WTC11 (cell line): ENCODE data around the gene FARSA. TPM values are rescaled to one million over a fixed set of nuclear protein-coding genes. Genes with fewer than 3 reads are reported as not detected.
A peak's percentile ranks its signal among the peaks of the same experiment; 100 is the strongest.

ENCODE experiments used
- ATAC-seq: fragments of 200-7000 bp; cut with Tn5 transposase; 2 replicates; pipeline ENCODE4 v1.10.0; 2021; ENCODE audit warnings: mild to moderate bottlenecking, moderate library complexity
- CTCF ChIA-PET: fragments of 300-600 bp; sonication (Branson Sonifier 250); formaldehyde crosslinking; loops from one replicate; lab custom pipeline; 2021; ENCODE audit warnings: antibody characterized with exemption; lab: Charles Lee
- POLR2A ChIA-PET: fragments of 350-600 bp; sonication (Branson Sonifier 250); formaldehyde crosslinking; loops from one replicate; lab custom pipeline; 2021; ENCODE audit warnings: antibody characterized with exemption; lab: Charles Lee
- DNase-seq: peaks from one replicate; pipeline ENCODE4 v3.0.0; 2021; ENCODE audit warnings: low spot score
- H3K27ac Mint-ChIP-seq: 2 replicates; pipeline ENCODE4 v1.8.0; 2021; ENCODE audit warnings: mixed read lengths
- H3K27me3 Mint-ChIP-seq: 2 replicates; pipeline ENCODE4 v1.8.0; 2021; ENCODE audit warnings: low read depth, mild to moderate bottlenecking, moderate library complexity, mixed read lengths
- H3K36me3 Mint-ChIP-seq: 2 replicates; pipeline ENCODE4 v1.8.0; 2021; ENCODE audit warnings: mixed read lengths
- H3K4me1 Mint-ChIP-seq: 2 replicates; pipeline ENCODE4 v1.8.0; 2022; ENCODE audit warnings: mixed read lengths
- H3K4me3 Mint-ChIP-seq: 2 replicates; pipeline ENCODE4 v1.8.0; 2021; ENCODE audit warnings: mild to moderate bottlenecking, moderate library complexity, mixed read lengths
- H3K9me3 Mint-ChIP-seq: 2 replicates; pipeline ENCODE4 v1.8.0; 2021; ENCODE audit warnings: mixed read lengths
- GABPB1 ChIP-seq: sonication (generic); formaldehyde crosslinking; IDR thresholded peaks from 2 replicates; pipeline ENCODE4 v1.8.1; 2023; ENCODE audit warnings: mild to moderate bottlenecking, missing genetic modification reagents
- GRHL2 ChIP-seq: fragments of 250-450 bp; sonication (Bioruptor Pico); IDR thresholded peaks from 2 replicates; pipeline ENCODE4 v1.8.0; 2022; ENCODE audit warnings: mild to moderate bottlenecking, moderate library complexity; ENCODE audit not compliant: insufficient replicate concordance, severe bottlenecking
- HMGA2 ChIP-seq: fragments of 250-450 bp; sonication (Bioruptor Pico); IDR thresholded peaks from 2 replicates; pipeline ENCODE4 v1.4.0; 2021; ENCODE audit warnings: mild to moderate bottlenecking, moderate library complexity
- NFE2L1 ChIP-seq: sonication (generic); formaldehyde crosslinking; IDR thresholded peaks from 2 replicates; pipeline ENCODE4 v1.8.1; 2023; ENCODE audit warnings: missing genetic modification reagents
- SMAD3 ChIP-seq: sonication (generic); formaldehyde crosslinking; IDR thresholded peaks from 2 replicates; pipeline ENCODE4 v1.8.0; 2022; ENCODE audit warnings: missing genetic modification reagents, mild to moderate bottlenecking, borderline replicate concordance
- ZNF219 ChIP-seq: sonication (generic); formaldehyde crosslinking; IDR thresholded peaks from 2 replicates; pipeline ENCODE4 v1.8.0; 2023; ENCODE audit warnings: missing genetic modification reagents, mild to moderate bottlenecking, borderline replicate concordance
- ZNF671 ChIP-seq: fragments of 250-450 bp; sonication (Bioruptor Pico); IDR thresholded peaks from 2 replicates; pipeline ENCODE4 v1.8.0; 2021; ENCODE audit warnings: mild to moderate bottlenecking
- total RNA-seq: library from RNA; stranded (reverse); gene quantifications from 3 replicates; pipeline ENCODE4 v1.2.3, GENCODE V29; 2021
- TF ChIP-seq, protein P1 (sequence below): fragments of 250-450 bp; sonication (Bioruptor Pico); IDR thresholded peaks from 2 replicates; pipeline ENCODE4 v1.9.0; 2021; ENCODE audit warnings: mild to moderate bottlenecking
- TF ChIP-seq, protein P2 (sequence below): fragments of 250-450 bp; sonication (Bioruptor Pico); IDR thresholded peaks from 2 replicates; pipeline ENCODE4 v1.9.0; 2021; ENCODE audit warnings: mild to moderate bottlenecking, borderline replicate concordance
- TF ChIP-seq, protein P3 (sequence below): sonication (generic); formaldehyde crosslinking; IDR thresholded peaks from 2 replicates; pipeline ENCODE4 v1.8.1; 2022; ENCODE audit warnings: low read depth, mild to moderate bottlenecking, moderate library complexity, missing genetic modification reagents, borderline replicate concordance
- TF ChIP-seq, protein P4 (sequence below): sonication (generic); formaldehyde crosslinking; IDR thresholded peaks from 2 replicates; pipeline ENCODE4 v1.8.0; 2022; ENCODE audit warnings: mild to moderate bottlenecking, missing genetic modification reagents

The FARSA gene
- total RNA-seq, 1 experiment from 2014 or later = 108 TPM

DNA sequence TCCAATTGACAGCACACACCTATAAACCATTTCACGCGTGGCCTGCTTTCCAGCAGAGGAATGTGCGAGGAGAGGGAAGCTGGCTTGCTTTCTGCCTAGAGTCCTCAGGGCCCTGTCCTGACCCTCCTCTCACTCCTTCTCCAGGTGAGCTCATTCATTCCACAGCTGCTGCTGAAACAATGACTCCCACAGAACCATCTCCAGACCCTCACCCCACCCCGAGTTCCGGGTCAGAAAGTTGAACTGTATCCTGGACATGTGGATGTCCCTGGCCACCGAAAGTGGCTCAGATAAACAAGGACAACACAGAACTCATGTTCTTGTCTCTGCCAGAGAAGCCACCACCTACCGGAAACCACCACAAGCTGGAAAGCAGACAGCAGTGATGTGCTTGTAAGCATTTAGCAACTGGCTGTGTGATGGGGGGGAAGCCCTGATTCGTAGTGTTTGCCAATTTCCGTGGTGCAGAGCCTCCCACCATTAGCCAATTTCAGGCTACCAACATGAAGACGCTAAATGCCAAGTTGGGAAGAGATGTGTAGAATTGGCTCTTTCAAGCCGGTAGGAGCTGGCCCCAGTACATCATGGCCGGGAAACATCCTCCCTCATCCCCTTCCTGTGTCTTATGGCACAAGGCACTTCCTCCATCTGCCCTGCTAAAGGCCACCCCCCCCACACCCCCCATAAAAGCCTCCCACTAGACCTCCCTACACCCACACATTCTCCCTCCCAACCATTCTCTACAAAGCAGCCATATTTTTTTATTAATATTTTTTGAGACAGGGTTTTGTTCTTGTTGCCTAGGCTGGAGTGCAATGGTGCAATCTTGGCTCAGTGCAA lies 19.4 kb downstream of the FARSA start (continued):
- TF ChIP-seq, protein P1, sequence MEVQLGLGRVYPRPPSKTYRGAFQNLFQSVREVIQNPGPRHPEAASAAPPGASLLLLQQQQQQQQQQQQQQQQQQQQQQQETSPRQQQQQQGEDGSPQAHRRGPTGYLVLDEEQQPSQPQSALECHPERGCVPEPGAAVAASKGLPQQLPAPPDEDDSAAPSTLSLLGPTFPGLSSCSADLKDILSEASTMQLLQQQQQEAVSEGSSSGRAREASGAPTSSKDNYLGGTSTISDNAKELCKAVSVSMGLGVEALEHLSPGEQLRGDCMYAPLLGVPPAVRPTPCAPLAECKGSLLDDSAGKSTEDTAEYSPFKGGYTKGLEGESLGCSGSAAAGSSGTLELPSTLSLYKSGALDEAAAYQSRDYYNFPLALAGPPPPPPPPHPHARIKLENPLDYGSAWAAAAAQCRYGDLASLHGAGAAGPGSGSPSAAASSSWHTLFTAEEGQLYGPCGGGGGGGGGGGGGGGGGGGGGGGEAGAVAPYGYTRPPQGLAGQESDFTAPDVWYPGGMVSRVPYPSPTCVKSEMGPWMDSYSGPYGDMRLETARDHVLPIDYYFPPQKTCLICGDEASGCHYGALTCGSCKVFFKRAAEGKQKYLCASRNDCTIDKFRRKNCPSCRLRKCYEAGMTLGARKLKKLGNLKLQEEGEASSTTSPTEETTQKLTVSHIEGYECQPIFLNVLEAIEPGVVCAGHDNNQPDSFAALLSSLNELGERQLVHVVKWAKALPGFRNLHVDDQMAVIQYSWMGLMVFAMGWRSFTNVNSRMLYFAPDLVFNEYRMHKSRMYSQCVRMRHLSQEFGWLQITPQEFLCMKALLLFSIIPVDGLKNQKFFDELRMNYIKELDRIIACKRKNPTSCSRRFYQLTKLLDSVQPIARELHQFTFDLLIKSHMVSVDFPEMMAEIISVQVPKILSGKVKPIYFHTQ (CRISPR knock-in tag) = no peak
- TF ChIP-seq HMGA2 (CRISPR knock-in tag) (no peak), ZNF219 (no peak), ZNF671 (no peak)
- TF ChIP-seq, protein P2, sequence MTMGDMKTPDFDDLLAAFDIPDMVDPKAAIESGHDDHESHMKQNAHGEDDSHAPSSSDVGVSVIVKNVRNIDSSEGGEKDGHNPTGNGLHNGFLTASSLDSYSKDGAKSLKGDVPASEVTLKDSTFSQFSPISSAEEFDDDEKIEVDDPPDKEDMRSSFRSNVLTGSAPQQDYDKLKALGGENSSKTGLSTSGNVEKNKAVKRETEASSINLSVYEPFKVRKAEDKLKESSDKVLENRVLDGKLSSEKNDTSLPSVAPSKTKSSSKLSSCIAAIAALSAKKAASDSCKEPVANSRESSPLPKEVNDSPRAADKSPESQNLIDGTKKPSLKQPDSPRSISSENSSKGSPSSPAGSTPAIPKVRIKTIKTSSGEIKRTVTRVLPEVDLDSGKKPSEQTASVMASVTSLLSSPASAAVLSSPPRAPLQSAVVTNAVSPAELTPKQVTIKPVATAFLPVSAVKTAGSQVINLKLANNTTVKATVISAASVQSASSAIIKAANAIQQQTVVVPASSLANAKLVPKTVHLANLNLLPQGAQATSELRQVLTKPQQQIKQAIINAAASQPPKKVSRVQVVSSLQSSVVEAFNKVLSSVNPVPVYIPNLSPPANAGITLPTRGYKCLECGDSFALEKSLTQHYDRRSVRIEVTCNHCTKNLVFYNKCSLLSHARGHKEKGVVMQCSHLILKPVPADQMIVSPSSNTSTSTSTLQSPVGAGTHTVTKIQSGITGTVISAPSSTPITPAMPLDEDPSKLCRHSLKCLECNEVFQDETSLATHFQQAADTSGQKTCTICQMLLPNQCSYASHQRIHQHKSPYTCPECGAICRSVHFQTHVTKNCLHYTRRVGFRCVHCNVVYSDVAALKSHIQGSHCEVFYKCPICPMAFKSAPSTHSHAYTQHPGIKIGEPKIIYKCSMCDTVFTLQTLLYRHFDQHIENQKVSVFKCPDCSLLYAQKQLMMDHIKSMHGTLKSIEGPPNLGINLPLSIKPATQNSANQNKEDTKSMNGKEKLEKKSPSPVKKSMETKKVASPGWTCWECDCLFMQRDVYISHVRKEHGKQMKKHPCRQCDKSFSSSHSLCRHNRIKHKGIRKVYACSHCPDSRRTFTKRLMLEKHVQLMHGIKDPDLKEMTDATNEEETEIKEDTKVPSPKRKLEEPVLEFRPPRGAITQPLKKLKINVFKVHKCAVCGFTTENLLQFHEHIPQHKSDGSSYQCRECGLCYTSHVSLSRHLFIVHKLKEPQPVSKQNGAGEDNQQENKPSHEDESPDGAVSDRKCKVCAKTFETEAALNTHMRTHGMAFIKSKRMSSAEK = no peak

DNA sequence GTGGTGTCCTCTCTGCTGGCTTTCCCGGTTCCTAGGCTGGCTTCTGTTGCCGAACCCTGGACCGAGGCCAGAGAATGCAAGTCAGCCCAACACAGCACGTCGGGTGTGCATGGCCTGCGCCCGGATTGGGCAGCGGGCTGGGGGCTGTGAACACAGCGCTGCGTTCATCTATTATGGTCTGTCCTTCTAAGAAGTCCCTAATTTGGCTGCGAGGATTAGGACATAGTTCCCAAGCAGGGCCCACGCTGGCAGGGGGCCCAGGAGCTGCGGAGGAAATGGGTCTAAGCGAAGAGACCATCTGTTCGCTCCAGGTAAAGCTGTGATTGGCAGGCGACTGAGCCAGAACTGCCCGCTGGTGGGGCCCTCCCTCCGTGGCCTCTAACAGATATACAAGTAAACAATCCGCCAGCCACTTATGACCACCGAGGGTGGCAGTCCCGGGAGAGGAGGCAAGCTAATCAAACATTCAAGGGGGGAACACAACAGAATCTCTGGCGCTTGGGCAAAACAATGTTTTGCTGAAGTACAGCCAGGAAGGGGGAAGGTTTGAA lies 20.4 kb downstream of the FARSA start:
- ChIA-PET POLR2A (interaction anchor here (0.5 to 1.8 kb wide), 8 partner anchors 9 to 247 kb away, joined by 3 to 9 read pairs (median 5); partner anchors contain the start of genes DNASE2, GCDH, MAN2B1 and WDR83), CTCF (interaction anchor here (0.7 to 3.7 kb wide), 12 partner anchors 16 to 152 kb away, joined by 3 to 31 read pairs (median 4); partner anchors contain the start of gene GCDH)
- Mint-ChIP-seq H3K27me3 (peaks cover 10% of the 10 kb centered on the region), H3K36me3 (no peaks in the 10 kb centered on the region)
- peak; percentile 80 for ATAC-seq
- TF ChIP-seq GABPB1 (CRISPR knock-in tag) (0 out of 2 replicates have a peak, but pooled peaks have one; percentile 22), SMAD3 (CRISPR knock-in tag) (no peak), GRHL2 (CRISPR knock-in tag) (no peak), NFE2L1 (CRISPR knock-in tag) (no peak)
- TF ChIP-seq, protein P3, sequence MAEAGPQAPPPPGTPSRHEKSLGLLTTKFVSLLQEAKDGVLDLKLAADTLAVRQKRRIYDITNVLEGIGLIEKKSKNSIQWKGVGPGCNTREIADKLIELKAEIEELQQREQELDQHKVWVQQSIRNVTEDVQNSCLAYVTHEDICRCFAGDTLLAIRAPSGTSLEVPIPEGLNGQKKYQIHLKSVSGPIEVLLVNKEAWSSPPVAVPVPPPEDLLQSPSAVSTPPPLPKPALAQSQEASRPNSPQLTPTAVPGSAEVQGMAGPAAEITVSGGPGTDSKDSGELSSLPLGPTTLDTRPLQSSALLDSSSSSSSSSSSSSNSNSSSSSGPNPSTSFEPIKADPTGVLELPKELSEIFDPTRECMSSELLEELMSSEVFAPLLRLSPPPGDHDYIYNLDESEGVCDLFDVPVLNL = no peak
- TF ChIP-seq, protein P4, sequence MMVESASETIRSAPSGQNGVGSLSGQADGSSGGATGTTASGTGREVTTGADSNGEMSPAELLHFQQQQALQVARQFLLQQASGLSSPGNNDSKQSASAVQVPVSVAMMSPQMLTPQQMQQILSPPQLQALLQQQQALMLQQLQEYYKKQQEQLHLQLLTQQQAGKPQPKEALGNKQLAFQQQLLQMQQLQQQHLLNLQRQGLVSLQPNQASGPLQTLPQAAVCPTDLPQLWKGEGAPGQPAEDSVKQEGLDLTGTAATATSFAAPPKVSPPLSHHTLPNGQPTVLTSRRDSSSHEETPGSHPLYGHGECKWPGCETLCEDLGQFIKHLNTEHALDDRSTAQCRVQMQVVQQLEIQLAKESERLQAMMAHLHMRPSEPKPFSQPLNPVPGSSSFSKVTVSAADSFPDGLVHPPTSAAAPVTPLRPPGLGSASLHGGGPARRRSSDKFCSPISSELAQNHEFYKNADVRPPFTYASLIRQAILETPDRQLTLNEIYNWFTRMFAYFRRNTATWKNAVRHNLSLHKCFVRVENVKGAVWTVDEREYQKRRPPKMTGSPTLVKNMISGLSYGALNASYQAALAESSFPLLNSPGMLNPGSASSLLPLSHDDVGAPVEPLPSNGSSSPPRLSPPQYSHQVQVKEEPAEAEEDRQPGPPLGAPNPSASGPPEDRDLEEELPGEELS (CRISPR knock-in tag) = peak; percentile 57; the same call in 1 of the 2 replicates
- TF ChIP-seq, all 79 proteins: peak for 2
- Mint-ChIP-seq H3K4me3 (peak overlapping the region; percentile 53), H3K4me1 (peaks cover 27% of the 10 kb centered on the region), H3K9me3 (no peaks in the 10 kb centered on the region), H3K27ac (peak overlapping the region; percentile 94)
- DNase-seq = peak; percentile 67
